ENCODE measurements around the gene SMOC1.

Gene SMOC1

GRCh38 chr14:69983317-69983716, 104.1 kb downstream of the SMOC1 start:
- no peak overlapping the region for H2AK5ac ChIP-seq (ENCODE audit: low read length)

GRCh38 chr14:69985463-69985862, 106.2 kb downstream of the SMOC1 start:
- H3K79me1 ChIP-seq (ENCODE audit: low read length), result no peaks in the 10 kb centered on the region
- no peak overlapping the region for H3K4me3 ChIP-seq (ENCODE audit: low read length)
- no peak overlapping the region for H3K4me2 ChIP-seq (ENCODE audit: low read length)
- H3K36me3 ChIP-seq (ENCODE audit: control insufficient read depth, insufficient read depth, low read length), result no peaks in the 10 kb centered on the region
- no peak for DNase-seq
- H4K8ac ChIP-seq (ENCODE audit: low read depth, low read length), result no peak overlapping the region
- no CpG with 5 or more reads among the region's 1 CpG for WGBS (ENCODE audit: extremely low coverage, insufficient coverage, low lambda C conversion rate)
- H3K9ac ChIP-seq (ENCODE audit: low read length), result no peak overlapping the region
- H2BK15ac ChIP-seq (replicated peaks; ENCODE audit: low read depth), result no peak overlapping the region
- H3K18ac ChIP-seq (ENCODE audit: low read length), result no peak overlapping the region
- H2AK5ac ChIP-seq (ENCODE audit: low read length), result no peak overlapping the region
- no peaks in the 10 kb centered on the region for H3K79me2 ChIP-seq (ENCODE audit: control insufficient read depth, insufficient read depth, low read length)
- no peak overlapping the region for H3K4ac ChIP-seq (ENCODE audit: low read depth, low read length)
- no peak overlapping the region for H2BK120ac ChIP-seq (ENCODE audit: low read depth, low read length)
- no peaks in the 10 kb centered on the region for H3K4me1 ChIP-seq (ENCODE audit: control insufficient read depth, low read depth, low read length)
- H4K5ac ChIP-seq (ENCODE audit: low read length), result no peak overlapping the region
- H3K23ac ChIP-seq (ENCODE audit: low read length), result no peak overlapping the region
- H3K27me3 ChIP-seq (ENCODE audit: insufficient read depth, low read length, poor library complexity), result no peaks in the 10 kb centered on the region
- no peak overlapping the region for H3K27ac ChIP-seq (ENCODE audit: low read depth, low read length)
- H2BK5ac ChIP-seq (ENCODE audit: low read length), result no peak overlapping the region
- no peak overlapping the region for H3K56ac ChIP-seq (ENCODE audit: low read length)

More at GRCh38 chr14:69983317-69983716, 104.1 kb downstream of the SMOC1 start:
- H4K5ac ChIP-seq (ENCODE audit: low read length), result no peak overlapping the region
- H3K9ac ChIP-seq (ENCODE audit: low read length), result no peak overlapping the region
- no peak overlapping the region for H3K23ac ChIP-seq (ENCODE audit: low read length)
- H3K27me3 ChIP-seq (ENCODE audit: insufficient read depth, low read length, poor library complexity), result no peaks in the 10 kb centered on the region
- no peak overlapping the region for H2BK15ac ChIP-seq (replicated peaks; ENCODE audit: low read depth)
- no peak overlapping the region for H4K8ac ChIP-seq (ENCODE audit: low read depth, low read length)
- DNase-seq, result no peak
- H3K27ac ChIP-seq (ENCODE audit: low read depth, low read length), result no peak overlapping the region
- H3K4me2 ChIP-seq (ENCODE audit: low read length), result no peak overlapping the region
- no peaks in the 10 kb centered on the region for H3K79me2 ChIP-seq (ENCODE audit: control insufficient read depth, insufficient read depth, low read length)
- no peak overlapping the region for H3K4me3 ChIP-seq (ENCODE audit: low read length)
- no peaks in the 10 kb centered on the region for H3K36me3 ChIP-seq (ENCODE audit: control insufficient read depth, insufficient read depth, low read length)
- H2BK5ac ChIP-seq (ENCODE audit: low read length), result no peak overlapping the region
- no peak overlapping the region for H2BK120ac ChIP-seq (ENCODE audit: low read depth, low read length)
- H3K56ac ChIP-seq (ENCODE audit: low read length), result no peak overlapping the region
- H3K4ac ChIP-seq (ENCODE audit: low read depth, low read length), result no peak overlapping the region
- H3K4me1 ChIP-seq (ENCODE audit: control insufficient read depth, low read depth, low read length), result no peaks in the 10 kb centered on the region
- no peaks in the 10 kb centered on the region for H3K79me1 ChIP-seq (ENCODE audit: low read length)
- WGBS (ENCODE audit: extremely low coverage, insufficient coverage, low lambda C conversion rate), result no CpG with 5 or more reads among the region's 4 CpGs
- H3K18ac ChIP-seq (ENCODE audit: low read length), result no peak overlapping the region

GRCh38 chr14:69986336-69986735, 107.1 kb downstream of the SMOC1 start:
- Histone ChIP-seq H3K27me3 (ENCODE audit: insufficient read depth, low read length, poor library complexity) (no peaks in the 10 kb centered on the region), H3K23ac (ENCODE audit: low read length) (no peak overlapping the region), H3K18ac (ENCODE audit: low read length) (no peak overlapping the region), H2BK120ac (ENCODE audit: low read depth, low read length) (no peak overlapping the region), H3K27ac (ENCODE audit: low read depth, low read length) (no peak overlapping the region), H3K79me1 (ENCODE audit: low read length) (no peaks in the 10 kb centered on the region), H2AK5ac (ENCODE audit: low read length) (no peak overlapping the region), H3K9ac (ENCODE audit: low read length) (no peak overlapping the region), H4K5ac (ENCODE audit: low read length) (no peak overlapping the region), H3K4me2 (ENCODE audit: low read length) (no peak overlapping the region), H3K56ac (ENCODE audit: low read length) (no peak overlapping the region), H2BK5ac (ENCODE audit: low read length) (no peak overlapping the region), H3K36me3 (ENCODE audit: control insufficient read depth, insufficient read depth, low read length) (no peaks in the 10 kb centered on the region), H3K4me1 (ENCODE audit: control insufficient read depth, low read depth, low read length) (no peaks in the 10 kb centered on the region), H3K4ac (ENCODE audit: low read depth, low read length) (no peak overlapping the region), H4K8ac (ENCODE audit: low read depth, low read length) (no peak overlapping the region), H2BK15ac (replicated peaks; ENCODE audit: low read depth) (no peak overlapping the region), H3K79me2 (ENCODE audit: control insufficient read depth, insufficient read depth, low read length) (no peaks in the 10 kb centered on the region), H3K4me3 (ENCODE audit: low read length) (no peak overlapping the region)
- no peak for DNase-seq
- no CpG with 5 or more reads among the region's 7 CpGs for WGBS (ENCODE audit: extremely low coverage, insufficient coverage, low lambda C conversion rate)

- H2BK5ac ChIP-seq (ENCODE audit: low read length), result no peak overlapping the region
- H3K4me3 ChIP-seq (ENCODE audit: low read length), result no peak overlapping the region
- WGBS (ENCODE audit: extremely low coverage, insufficient coverage, low lambda C conversion rate), result no CpG with 5 or more reads among the region's 13 CpGs
- H3K18ac ChIP-seq (ENCODE audit: low read length), result no peak overlapping the region
- H3K27ac ChIP-seq (ENCODE audit: low read depth, low read length), result no peak overlapping the region
- no peaks in the 10 kb centered on the region for H3K4me1 ChIP-seq (ENCODE audit: control insufficient read depth, low read depth, low read length)
- no peak overlapping the region for H2BK15ac ChIP-seq (replicated peaks; ENCODE audit: low read depth)
- H2AK5ac ChIP-seq (ENCODE audit: low read length), result no peak overlapping the region
- no peak overlapping the region for H4K8ac ChIP-seq (ENCODE audit: low read depth, low read length)
- H4K5ac ChIP-seq (ENCODE audit: low read length), result no peak overlapping the region
- no peak overlapping the region for H3K56ac ChIP-seq (ENCODE audit: low read length)
- no peak for DNase-seq
- H3K23ac ChIP-seq (ENCODE audit: low read length), result no peak overlapping the region
- H3K79me2 ChIP-seq (ENCODE audit: control insufficient read depth, insufficient read depth, low read length), result no peaks in the 10 kb centered on the region
- H3K4ac ChIP-seq (ENCODE audit: low read depth, low read length), result no peak overlapping the region
- H3K79me1 ChIP-seq (ENCODE audit: low read length), result no peaks in the 10 kb centered on the region
- H3K36me3 ChIP-seq (ENCODE audit: control insufficient read depth, insufficient read depth, low read length), result no peaks in the 10 kb centered on the region
- H3K9ac ChIP-seq (ENCODE audit: low read length), result no peak overlapping the region
- H2BK120ac ChIP-seq (ENCODE audit: low read depth, low read length), result no peak overlapping the region
- no peaks in the 10 kb centered on the region for H3K27me3 ChIP-seq (ENCODE audit: insufficient read depth, low read length, poor library complexity)
- H3K4me2 ChIP-seq (ENCODE audit: low read length), result no peak overlapping the region
Measured at GRCh38 chr14:69987406-69988121, 108.3 kb downstream of the SMOC1 start.

- Histone ChIP-seq H2BK15ac (replicated peaks; ENCODE audit: low read depth) (no peak overlapping the region), H2BK120ac (ENCODE audit: low read depth, low read length) (no peak overlapping the region), H3K4me1 (ENCODE audit: control insufficient read depth, low read depth, low read length) (no peaks in the 10 kb centered on the region), H4K8ac (ENCODE audit: low read depth, low read length) (no peak overlapping the region), H3K18ac (ENCODE audit: low read length) (no peak overlapping the region), H3K9ac (ENCODE audit: low read length) (no peak overlapping the region), H3K23ac (ENCODE audit: low read length) (no peak overlapping the region), H3K4me3 (ENCODE audit: low read length) (no peak overlapping the region), H2BK5ac (ENCODE audit: low read length) (no peak overlapping the region), H3K79me2 (ENCODE audit: control insufficient read depth, insufficient read depth, low read length) (no peaks in the 10 kb centered on the region), H3K27ac (ENCODE audit: low read depth, low read length) (no peak overlapping the region), H3K56ac (ENCODE audit: low read length) (no peak overlapping the region), H3K4me2 (ENCODE audit: low read length) (no peak overlapping the region), H2AK5ac (ENCODE audit: low read length) (no peak overlapping the region), H3K79me1 (ENCODE audit: low read length) (no peaks in the 10 kb centered on the region), H4K5ac (ENCODE audit: low read length) (no peak overlapping the region), H3K36me3 (ENCODE audit: control insufficient read depth, insufficient read depth, low read length) (no peaks in the 10 kb centered on the region), H3K27me3 (ENCODE audit: insufficient read depth, low read length, poor library complexity) (no peaks in the 10 kb centered on the region), H3K4ac (ENCODE audit: low read depth, low read length) (no peak overlapping the region)
- DNase-seq, result no peak
Measured at GRCh38 chr14:69988979-69989378, 109.8 kb downstream of the SMOC1 start.

GRCh38 chr14:69989622-69990021, 110.4 kb downstream of the SMOC1 start:
- Histone ChIP-seq H2AK5ac (ENCODE audit: low read length) (no peak overlapping the region), H3K4me1 (ENCODE audit: control insufficient read depth, low read depth, low read length) (no peaks in the 10 kb centered on the region), H3K56ac (ENCODE audit: low read length) (no peak overlapping the region), H3K27me3 (ENCODE audit: insufficient read depth, low read length, poor library complexity) (no peaks in the 10 kb centered on the region), H3K79me2 (ENCODE audit: control insufficient read depth, insufficient read depth, low read length) (no peaks in the 10 kb centered on the region), H3K23ac (ENCODE audit: low read length) (no peak overlapping the region), H4K8ac (ENCODE audit: low read depth, low read length) (no peak overlapping the region), H3K27ac (ENCODE audit: low read depth, low read length) (no peak overlapping the region), H2BK120ac (ENCODE audit: low read depth, low read length) (no peak overlapping the region), H3K4me2 (ENCODE audit: low read length) (no peak overlapping the region), H4K5ac (ENCODE audit: low read length) (no peak overlapping the region), H2BK15ac (replicated peaks; ENCODE audit: low read depth) (no peak overlapping the region), H3K4ac (ENCODE audit: low read depth, low read length) (no peak overlapping the region), H3K4me3 (ENCODE audit: low read length) (no peak overlapping the region), H3K79me1 (ENCODE audit: low read length) (no peaks in the 10 kb centered on the region), H3K36me3 (ENCODE audit: control insufficient read depth, insufficient read depth, low read length) (no peaks in the 10 kb centered on the region), H3K9ac (ENCODE audit: low read length) (no peak overlapping the region), H2BK5ac (ENCODE audit: low read length) (no peak overlapping the region), H3K18ac (ENCODE audit: low read length) (no peak overlapping the region)
- no peak for DNase-seq
- no CpG with 5 or more reads among the region's 3 CpGs for WGBS (ENCODE audit: extremely low coverage, insufficient coverage, low lambda C conversion rate)

Measured in mesendoderm (in vitro differentiated cells).